ENCODE data around the gene RFX1.

GRCh38 chr19:13990085-13990484, 16.0 kb downstream of the RFX1 start:
- TF ChIP-seq ZNF263 (CRISPR knock-in tag; IDR thresholded peaks at IDR 0.05; ENCODE audit: borderline replicate concordance) (no peak), PHTF2 (CRISPR knock-in tag; IDR thresholded peaks at IDR 0.05) (no peak), FOXK2 (conservative IDR thresholded peaks at IDR 0.05 in 1 of 2, IDR thresholded peaks at IDR 0.05 in 1 of 2; ENCODE audit: low read depth in 2 of 2) (no peak), ZNF318 (IDR thresholded peaks at IDR 0.05; ENCODE audit: borderline replicate concordance in 1 of 2, low read depth in 1 of 2) (no peak), CBX5 (IDR thresholded peaks at IDR 0.05; ENCODE audit: borderline replicate concordance, low read depth) (no peak), ZNF699 (CRISPR knock-in tag; IDR thresholded peaks at IDR 0.05; ENCODE audit: insufficient replicate concordance) (no peak), REST (IDR thresholded peaks at IDR 0.05; ENCODE audit: borderline replicate concordance) (no peak), REST (CRISPR knock-in tag; IDR thresholded peaks at IDR 0.05; ENCODE audit: low read depth) (no peak), SIN3A (IDR thresholded peaks at IDR 0.05; ENCODE audit: borderline replicate concordance in 2 of 2, control insufficient read depth in 1 of 2, low read depth in 2 of 2, low read length in 2 of 2) (no peak), ZFP1 (CRISPR knock-in tag; IDR thresholded peaks at IDR 0.05) (no peak), FOXJ3 (CRISPR knock-in tag; IDR thresholded peaks at IDR 0.05) (no peak)
